Suprapubic skin (tissue), 3 donors: ENCODE measurements around the gene RIPOR2.

Source experiments
- EP300 ChIP-seq: sonication (generic); formaldehyde crosslinking; IDR thresholded peaks from one replicate; pipeline ENCODE4 v1.6.1; 2017; ENCODE audit warnings: antibody characterized with exemption
- POLR2A ChIP-seq, 2 donors: fragments of 450-650 bp; IDR thresholded peaks; one replicate each; pipeline ENCODE4 v1.6.1; 2017; ENCODE audit warnings: antibody characterized with exemption in 2 of 2, mild to moderate bottlenecking in 2 of 2, moderate library complexity in 2 of 2
- TF ChIP-seq, protein P1 (sequence below), 2 donors: fragments of 200-600 bp in 1 of 2; fragments of 450-650 bp in 1 of 2; sonication (generic) in 1 of 2; IDR thresholded peaks; one replicate each; pipeline ENCODE4 v1.5.1; 2016 to 2019; ENCODE audit warnings: antibody characterized with exemption in 2 of 2, mild to moderate bottlenecking in 1 of 2, moderate library complexity in 1 of 2

DNA sequence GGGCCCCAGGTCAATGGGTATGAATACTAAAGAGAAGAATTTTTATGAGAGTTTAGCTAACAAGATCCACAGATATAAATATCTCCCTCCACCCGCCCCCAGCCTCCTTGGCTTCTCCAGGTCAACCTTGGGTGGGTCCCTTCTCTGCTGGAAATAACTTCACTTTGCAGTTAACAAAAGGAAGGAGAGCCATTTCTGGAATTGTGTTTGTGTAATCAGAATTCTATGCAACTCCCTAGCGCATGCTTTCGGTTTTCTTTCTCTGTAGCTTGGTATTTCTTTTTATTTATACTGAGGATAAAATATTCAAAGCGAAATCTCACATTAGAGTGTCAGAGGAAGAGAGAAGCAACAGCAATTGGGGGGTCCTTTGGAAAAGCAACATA, 27.1 kb downstream of the RIPOR2 start:
- TF ChIP-seq EP300 = no peak
- TF ChIP-seq, protein P1, sequence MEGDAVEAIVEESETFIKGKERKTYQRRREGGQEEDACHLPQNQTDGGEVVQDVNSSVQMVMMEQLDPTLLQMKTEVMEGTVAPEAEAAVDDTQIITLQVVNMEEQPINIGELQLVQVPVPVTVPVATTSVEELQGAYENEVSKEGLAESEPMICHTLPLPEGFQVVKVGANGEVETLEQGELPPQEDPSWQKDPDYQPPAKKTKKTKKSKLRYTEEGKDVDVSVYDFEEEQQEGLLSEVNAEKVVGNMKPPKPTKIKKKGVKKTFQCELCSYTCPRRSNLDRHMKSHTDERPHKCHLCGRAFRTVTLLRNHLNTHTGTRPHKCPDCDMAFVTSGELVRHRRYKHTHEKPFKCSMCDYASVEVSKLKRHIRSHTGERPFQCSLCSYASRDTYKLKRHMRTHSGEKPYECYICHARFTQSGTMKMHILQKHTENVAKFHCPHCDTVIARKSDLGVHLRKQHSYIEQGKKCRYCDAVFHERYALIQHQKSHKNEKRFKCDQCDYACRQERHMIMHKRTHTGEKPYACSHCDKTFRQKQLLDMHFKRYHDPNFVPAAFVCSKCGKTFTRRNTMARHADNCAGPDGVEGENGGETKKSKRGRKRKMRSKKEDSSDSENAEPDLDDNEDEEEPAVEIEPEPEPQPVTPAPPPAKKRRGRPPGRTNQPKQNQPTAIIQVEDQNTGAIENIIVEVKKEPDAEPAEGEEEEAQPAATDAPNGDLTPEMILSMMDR (IDR thresholded peaks at IDR 0.05) = no peak
- TF ChIP-seq POLR2A (IDR thresholded peaks at IDR 0.05) = no peak
